GM18499 (cell line): ENCODE results near the gene SEC16A.
"Not testable (repeated sequence)": the region's sequence is repeated elsewhere in the genome, so short reads cannot be mapped to it uniquely, and the experiment has no call there.

Source experiments
- ATAC-seq: cut with Tn5 transposase; IDR thresholded peaks from one replicate; pipeline ENCODE4 v1.9.1; 2021; ENCODE audit warnings: moderate number of reproducible peaks; ENCODE audit not compliant: insufficient read depth, unreplicated experiment

SEC16A gene

DNA sequence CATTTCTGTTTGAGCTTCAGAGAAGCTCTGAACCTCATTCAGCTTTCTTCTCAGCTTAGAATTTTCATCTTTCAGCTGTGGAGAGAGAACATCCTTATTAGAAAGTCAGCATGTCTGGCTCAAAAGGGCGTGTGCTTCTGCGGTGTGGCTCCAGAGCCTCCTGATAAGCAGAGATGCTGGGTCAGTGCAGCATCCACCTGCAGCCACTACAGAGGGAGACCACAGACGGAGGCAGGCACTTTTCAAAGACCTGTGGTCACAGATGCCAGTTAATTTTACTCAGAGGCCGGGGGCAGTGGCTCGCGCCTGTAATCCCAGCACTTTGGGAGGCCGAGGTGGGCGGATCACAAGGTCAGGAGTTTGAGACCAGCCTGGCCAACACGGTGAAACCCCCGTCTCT, 76.9 kb downstream of the SEC16A start:
- ATAC-seq = not testable (repeated sequence)

DNA sequence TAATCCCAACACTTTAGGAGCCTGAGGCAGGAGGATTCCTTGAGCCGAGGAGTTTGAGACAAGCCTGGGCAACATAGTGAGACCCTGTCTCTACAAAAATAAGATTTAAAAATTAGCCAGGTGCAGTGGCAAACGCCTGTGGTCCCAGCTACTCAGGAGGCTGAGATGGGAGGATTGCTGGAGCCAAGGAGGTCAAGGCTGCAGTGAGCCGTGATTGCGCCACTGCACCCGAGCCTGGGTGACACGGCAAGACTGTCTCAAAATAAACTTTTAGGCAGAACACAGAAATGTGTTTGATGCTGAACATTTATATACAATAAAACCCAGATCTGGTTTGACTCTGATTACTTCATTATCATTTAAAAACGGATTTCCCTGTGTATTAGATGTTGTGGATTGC, 77.4 kb downstream of the SEC16A start:
- no peak for ATAC-seq

DNA sequence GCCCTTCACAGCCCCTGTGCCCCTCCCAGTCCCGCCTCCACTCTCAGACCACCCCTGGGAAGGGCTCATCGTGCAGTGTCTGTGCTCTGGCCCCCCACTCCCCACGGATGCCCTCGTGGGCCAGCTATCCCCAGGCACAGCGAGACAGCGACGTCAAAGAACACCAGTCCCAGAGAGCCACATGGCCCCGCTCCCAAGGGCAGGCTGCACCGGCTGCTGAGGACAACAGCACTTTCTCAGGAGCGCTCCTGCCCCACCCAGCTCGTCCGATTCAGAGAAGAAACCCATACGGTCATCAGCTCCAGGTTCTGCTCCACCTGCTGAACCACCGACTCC, 78.1 kb downstream of the SEC16A start:
- ATAC-seq = no peak

DNA sequence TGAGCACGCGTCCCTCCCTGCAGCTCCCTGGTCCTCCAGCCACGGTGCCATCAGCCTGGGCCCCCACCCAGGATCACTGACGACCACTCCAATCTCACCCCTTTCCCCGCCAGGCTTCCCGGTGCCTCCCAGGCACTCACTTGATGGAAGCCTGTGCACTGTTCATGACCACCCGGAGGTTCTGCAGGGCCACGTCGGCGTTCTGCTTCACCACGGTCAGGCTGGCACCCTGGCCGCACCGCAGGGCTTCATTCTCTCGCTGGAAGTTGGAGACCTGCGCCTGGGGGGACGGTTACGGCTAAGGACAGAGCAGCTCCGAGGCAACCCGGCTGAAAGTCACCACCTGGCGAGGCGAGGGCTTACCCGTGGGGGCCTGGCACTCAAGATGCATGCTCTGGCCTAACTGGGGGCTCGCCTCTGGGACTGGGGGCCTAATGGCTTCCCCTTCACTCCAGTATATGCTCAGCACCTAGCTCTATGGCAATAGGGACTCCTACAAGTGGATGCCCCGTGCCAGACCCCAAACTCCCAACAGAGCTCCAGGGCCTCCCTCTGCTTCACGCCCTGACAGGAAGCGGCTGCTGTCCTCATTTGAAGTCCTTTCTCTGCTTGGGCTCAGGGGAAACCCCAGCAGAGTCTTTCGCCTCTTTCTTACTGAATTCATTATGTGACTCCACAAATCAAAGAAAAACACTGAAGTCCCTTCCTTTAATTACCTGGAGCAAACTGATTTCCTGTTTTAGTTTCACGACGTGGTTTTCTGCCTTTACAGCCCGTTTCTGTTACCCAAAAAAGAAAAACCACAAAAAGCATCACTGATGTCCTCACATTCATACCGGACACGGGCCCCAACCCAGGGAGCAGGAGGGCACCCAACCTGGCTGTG, 78.7 kb downstream of the SEC16A start:
- ATAC-seq = no peak

DNA sequence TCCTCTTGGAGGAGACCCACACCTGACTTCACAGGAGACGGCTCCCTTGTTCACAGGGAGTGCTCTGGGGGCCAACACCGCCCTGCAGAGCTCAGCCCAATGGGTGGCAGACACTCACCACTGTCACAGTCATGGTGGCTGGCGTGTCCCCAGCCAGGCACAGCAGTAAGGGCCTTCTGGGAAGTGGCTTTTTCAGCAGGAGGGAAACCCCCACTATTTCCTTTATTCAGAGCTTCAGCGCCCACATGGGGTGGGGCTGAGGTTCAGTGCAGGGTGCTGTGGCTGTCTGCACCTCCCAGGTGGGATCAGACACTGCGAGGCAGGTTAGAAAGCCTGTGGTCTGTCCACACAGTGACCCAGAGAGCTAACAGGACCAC, 79.3 kb downstream of the SEC16A start:
- ATAC-seq = no peak

DNA sequence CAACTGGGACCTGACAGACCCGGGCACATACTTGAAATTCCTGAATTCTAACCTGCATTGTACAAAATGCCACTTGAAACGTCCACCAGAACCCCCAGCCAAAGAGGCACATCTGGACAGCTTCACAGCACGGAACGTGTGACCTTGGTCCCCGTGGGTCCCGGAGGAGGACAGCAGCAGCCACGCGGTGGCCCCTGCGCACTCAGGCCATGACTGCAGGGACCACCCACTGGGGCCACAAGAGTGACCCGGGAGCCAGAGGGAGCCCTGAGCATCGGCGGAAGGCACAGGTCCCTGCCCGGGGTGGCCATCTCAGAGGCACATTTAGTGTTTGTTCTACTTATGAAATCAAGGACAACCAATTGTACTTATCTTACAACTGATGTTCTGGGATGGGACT, 80.8 kb downstream of the SEC16A start:
- ATAC-seq = no peak

DNA sequence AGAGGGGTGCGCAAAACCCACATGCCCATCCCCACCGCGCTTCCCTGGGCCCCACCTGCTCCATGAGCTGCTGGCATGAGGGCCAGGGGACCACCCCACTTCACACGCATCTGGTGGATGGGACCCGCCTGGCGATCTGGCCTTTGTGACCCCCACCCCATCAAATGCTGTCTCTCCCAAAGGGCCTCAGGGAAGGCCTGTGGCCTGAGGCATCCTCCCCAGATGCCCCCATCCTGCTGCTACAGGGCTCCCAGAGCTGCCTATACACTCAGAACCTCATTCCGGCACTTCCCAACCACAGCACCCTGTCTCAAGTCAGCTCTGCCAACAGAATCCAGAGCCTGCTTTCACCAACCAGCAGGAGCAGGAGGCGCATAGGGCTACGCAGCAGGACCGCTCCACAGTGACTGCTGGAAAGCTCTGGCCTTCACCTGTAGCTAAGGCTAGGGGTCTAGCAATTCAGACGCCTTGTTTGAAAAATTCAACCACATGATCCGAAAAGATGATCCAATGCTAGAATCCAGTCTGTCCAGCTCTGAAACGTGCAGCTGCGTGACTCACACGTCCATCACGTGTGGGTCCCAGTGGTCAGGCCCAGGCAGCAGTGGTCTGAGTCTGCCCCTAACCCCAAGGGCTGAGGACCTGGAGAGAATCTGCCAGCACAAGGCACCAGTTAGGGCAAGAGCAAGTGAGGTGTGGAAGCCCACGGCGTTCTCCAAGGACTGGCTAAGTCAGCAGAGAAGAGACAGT, 81.5 kb downstream of the SEC16A start:
- ATAC-seq = no peak

DNA sequence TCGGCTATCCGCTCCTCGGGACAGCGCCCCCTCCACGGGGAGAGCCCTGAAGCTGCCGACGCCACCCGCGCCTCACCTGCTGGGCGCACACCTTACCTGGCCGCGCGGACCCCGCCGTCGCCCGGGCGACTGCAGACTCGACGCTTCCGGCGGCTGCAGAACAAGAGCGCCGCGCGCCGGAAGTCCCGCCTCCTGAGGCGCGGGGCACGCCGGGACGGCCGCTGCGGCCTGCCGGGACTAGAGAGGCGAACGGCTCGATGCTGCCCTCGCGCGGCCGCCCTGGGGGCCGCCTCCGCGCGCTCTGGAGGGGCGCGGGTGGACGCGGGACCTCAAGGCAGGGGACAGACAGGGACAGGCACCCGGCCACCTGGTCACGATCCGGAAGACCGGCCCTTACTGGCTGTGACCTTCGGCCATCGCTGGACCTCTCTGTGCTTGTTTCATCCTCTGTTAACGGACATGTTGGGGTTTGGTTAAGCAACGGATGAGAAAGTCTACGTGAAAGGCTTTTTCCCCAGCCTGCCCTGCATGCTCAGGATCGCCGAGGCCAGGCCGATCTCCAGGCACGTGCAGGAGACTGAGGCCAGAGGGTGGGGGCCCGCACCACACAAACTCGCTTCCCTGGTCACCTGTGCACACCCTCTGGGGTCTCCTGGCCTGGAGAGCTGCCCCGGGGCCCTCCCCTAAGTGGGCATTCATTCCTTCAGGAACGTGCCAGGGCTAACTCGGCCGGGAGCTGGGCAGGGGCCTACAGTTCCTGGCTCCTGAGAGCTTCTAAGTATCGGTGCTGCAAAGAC, 82.6 kb downstream of the SEC16A start, which contains the start of gene SNAPC4:
Gene SNAPC4, minus strand, starts transcription at position 133 of the 797 bp plus-strand sequence. CDS start 1,742 bp downstream, outside the sequence.
- no peak for ATAC-seq

DNA sequence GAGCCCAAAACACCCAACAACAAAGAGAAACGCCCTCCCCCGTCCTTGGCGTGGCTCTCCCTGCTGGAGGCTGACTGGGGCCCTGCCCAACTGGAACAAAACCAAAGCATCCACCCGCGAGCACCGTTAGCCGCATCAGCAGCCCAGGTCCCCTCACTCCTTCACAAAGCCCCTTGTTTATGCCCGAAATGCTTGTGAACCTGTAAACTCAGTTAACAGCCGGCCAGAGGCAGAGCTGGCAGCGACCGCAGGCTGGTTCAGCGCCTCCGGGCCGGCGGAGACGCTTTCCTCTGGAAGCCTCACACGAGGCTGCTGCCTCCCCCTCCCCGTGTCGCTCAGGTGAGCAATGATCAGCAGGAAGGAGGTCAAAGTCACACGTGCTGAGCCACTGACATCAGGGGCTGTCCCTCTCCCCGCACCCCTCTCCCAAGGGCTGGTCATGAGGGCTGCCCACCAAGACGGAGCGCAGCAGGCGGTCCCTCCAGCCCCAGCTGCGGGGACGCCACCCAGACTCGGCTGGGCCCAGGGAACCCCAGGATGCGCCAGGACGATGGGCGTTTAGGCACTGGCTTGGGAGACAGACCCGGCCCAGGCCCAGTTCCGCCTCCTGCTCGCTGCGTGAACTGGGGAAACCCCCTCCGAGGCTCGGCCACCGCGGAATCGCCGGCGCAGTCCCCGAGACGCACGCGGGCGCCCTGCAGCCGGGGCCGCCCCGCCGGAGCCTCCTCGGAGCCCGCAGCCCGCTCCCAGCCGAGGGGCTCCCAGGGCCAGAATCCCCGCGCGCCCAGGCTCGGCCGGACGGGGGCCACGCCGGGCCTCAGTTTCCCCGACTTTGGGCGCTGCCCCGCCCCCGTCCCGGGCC, 83.4 kb downstream of the SEC16A start:
- no peak for ATAC-seq

DNA sequence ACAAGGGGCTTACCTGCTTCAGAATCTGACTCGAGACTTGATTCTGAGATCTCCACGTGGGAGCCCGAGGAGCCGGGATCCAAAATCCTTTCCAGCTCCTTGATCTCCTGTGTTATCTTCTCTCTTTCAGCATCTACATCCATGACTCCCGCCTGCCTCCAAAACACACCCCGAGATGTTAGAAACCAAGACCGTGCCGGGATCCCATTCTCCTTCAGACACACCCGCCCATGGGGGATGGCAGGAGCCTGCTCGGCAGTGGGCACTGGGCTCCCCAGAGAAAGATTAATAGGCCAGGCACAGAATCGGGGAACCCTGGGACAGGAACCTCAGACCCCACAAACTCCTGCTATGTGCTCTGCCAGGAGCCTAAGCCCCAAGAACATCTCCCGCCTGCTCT, 84.6 kb downstream of the SEC16A start:
- ATAC-seq = no peak

DNA sequence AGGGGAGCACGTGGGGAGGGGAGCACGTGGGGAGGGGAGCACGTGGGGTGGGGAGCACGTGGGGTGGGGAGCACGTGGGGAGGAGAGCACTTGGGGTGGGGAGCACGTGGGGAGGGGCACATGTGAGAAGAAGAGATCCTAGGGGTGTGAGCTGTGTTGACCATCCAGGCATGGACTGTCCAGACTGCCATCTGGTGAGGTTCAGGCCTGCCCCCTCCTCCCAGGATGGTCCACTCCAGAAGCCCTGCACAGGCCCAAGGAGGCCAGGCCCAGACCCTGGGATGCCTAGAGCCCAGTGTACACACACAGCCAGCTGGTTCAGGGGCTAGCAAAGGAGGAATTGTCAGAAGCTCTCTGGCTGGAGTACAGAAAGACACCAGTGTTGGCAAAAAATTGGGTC, 85.2 kb downstream of the SEC16A start:
- ATAC-seq = no peak

DNA sequence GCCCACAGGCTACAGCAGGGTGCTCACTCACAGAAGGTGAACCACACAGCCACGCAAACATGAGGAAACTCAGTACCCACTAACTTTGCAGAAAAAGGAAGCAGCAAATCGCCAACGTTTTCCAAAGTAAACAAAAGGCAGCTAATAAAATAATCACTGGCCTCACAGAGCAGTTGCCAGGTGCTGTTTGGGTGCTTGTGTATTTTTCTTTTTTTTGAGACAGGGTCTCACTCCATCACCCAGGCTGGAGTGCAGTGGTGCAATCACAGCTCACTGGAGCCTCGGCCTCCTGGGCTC, 86.7 kb downstream of the SEC16A start:
- no peak for ATAC-seq

DNA sequence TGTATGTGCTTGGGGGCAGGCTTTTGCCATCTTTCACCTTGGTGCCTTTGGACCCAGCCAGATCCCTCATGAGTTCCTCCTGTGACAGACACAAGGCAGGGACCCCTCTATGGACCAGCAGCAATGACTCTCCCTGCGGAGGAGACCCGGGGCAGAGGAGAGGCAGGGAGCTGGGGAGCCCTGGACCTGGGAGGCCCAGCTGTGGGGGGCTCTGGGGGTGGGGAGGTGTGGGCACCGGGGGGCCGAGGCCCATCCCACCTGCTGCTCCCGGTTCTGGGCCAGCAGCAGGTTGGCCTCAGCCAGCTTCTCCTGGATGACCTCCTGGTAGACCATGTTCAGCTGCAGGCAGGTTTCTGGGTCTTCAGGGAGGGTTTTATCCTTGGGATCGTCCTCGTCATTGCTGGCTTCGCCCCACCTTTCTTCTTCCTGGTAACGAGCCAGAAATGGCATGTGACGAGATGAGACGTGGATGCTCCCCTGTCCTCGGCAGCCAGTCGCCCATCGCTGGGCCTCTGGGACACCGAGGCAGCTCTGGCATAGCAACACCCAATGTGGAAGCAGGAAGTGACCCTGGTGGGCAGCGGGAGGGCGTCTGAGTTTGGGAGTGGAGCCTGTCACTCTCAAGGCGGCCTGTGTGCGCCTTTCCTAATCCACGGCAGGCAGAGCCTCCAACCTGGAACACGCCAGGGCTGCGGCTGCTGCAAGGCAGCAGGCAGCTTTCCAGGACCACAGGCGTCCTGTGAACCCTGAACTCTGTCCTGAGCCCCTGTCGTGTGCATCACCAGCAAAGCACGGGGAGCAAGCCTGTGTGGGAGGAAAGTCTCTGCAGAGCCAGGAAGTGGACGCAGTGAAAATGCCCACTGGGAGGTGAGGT, 87.3 kb downstream of the SEC16A start:
- no peak for ATAC-seq

DNA sequence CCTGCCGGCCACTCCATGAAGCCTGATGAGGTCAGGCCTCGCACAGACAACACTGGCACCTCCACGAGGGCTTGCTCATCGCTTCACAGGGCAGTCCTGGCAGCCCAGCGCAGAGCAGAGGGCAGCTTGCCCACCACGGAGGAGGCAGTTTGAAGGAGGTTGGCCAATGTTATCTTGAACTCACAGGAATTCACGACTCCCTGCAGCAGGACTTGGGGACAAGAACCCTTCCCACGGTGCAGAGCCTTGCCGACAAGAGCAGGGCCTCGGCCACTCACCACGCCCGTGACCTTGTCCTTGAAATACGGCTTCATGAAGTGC, 87.9 kb downstream of the SEC16A start:
- no peak for ATAC-seq

DNA sequence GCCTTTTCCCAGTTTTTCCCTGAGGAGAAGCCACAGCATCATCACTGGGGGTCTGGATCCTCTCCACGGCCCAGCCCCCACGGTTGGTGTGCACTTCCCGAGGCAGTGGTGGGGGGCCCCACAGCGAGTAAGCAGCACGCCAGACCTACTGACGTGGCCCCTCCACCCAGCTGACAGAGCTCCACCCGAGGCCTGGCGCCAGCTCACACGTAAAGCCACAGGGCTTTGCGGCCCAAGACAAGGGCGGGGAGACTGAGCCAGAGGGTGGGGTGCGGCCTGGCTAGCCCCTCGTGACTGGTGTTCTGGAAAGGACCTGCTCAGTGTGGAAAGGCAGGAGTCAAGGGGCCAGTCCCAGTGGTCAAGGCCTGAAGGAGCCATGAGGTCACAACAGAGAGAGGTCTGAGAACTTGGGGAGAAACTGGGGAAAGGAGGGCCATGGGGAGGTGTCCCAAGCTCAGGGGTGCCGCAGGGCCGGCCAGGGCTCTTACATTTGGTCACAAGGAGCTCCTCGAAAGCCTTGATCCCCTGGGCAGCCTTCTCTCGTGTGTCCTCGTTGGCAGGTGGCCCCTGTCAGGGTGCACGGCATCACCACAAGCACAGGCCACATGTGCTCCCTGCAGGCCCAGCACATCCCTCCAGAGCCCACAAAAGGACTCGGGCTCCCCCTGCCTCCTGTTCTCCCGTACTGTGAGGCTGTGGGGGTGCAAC, 88.4 kb downstream of the SEC16A start:
- no peak for ATAC-seq

DNA sequence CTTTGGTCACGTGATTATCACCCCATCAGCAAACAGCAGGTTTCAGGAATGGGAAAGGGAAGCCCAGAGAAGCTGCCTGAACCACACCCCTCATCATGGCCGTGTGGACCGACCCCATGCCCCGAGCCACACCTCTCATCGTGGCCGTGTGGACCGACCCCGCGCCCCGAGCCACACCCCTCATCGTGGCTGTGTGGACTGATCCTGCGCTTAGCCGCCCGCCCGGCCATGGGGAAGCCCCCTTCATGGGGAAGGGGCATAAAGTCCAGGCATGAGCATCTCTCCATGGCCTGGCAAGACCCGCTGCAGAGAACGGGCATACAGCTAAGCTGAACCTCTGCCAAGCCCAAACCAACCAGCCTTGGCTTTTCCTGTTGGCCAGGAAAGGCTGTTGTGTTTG, 89.3 kb downstream of the SEC16A start:
- no peak for ATAC-seq

DNA sequence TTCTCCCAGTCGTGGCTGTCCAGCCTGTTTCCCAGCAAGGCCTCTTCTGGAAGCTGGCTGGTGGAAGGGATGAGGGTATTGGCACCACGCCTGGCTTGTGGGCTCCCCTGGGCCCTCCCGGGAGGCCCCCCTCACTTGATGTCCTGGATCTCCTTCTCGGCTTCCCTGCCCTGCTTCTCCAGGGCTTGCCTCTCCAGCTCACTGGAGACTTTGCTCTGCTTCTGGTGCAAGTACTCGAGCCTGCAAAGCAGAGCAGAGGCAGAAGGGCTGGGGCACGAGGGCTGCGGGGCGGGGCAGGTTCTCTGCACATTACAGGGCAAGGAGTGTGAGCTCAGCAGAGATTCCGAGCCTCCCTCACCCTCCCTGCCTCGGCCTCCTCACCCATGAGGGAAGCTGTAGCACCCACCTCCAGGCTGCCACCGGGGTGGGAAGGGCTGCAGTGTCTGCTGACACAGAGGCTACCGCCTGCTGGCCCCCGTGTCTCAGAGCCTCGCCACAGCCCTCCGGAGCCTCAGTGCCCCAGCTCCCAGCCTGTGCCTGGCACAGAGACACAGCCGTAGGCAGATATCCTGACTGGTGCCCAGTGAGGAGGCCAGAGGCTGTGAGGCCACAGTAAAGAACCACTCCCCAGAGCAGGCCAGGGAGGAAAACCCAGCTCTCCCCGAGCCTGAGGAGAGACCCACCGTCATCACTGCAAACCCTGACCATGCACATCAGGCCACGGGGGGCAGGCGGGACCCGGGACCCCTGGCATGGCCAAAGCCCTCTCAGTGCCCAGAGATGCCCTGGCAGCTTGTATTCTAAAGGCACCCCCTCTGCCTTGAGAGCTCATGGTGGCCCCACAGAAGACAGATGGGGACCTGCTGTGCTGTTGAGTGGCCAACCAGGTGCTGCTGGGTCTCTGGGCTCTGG, 90.0 kb downstream of the SEC16A start:
- no peak for ATAC-seq
